Stimulated activated CD8-positive, alpha-beta memory T cell treated with anti-CD3 and anti-CD28 coated beads, Interleukin-4, amount 100 ng/mL, for 1 hour (primary cell): Measurements from ENCODE around the gene PGBD5.

ENCODE experiments used
- DNase-seq, 2 donors: peaks; one replicate each; pipeline ENCODE4 v3.0.0-alpha.2; 2020; ENCODE audit warnings: low read depth in 2 of 2, low spot score in 1 of 2

The PGBD5 gene

GRCh38 chr1:230326971-230327891, 98.9 kb downstream of the PGBD5 start:
- DNase-seq, result no peak

GRCh38 chr1:230323686-230324085, 102.4 kb downstream of the PGBD5 start:
- DNase-seq, result no peak

GRCh38 chr1:230322967-230323547, 103.1 kb downstream of the PGBD5 start:
- no peak for DNase-seq

GRCh38 chr1:230322421-230322756, 103.7 kb downstream of the PGBD5 start:
- no peak for DNase-seq

- no peak for DNase-seq
Measured at GRCh38 chr1:230321741-230322420, 104.3 kb downstream of the PGBD5 start.

GRCh38 chr1:230321341-230321740, 104.8 kb downstream of the PGBD5 start:
- no peak for DNase-seq

- no peak for DNase-seq
Measured at GRCh38 chr1:230320804-230321203, 105.3 kb downstream of the PGBD5 start.

- no peak for DNase-seq
Measured at GRCh38 chr1:230319014-230319747, 107.0 kb downstream of the PGBD5 start.

- DNase-seq, result no peak
Measured at GRCh38 chr1:230317823-230318819, 108.0 kb downstream of the PGBD5 start.

GRCh38 chr1:230316864-230317745, 109.0 kb downstream of the PGBD5 start:
- no peak for DNase-seq

- no peak for DNase-seq
Measured at GRCh38 chr1:230315099-230315498, 111.0 kb downstream of the PGBD5 start.

- no peak for DNase-seq
Measured at GRCh38 chr1:230314142-230314470, 112.0 kb downstream of the PGBD5 start.

- no peak for DNase-seq
Measured at GRCh38 chr1:230313453-230314141, 112.5 kb downstream of the PGBD5 start.

GRCh38 chr1:230312676-230313075, 113.5 kb downstream of the PGBD5 start:
- no peak for DNase-seq

GRCh38 chr1:230310381-230311163, 115.6 kb downstream of the PGBD5 start:
- DNase-seq, result peak; percentile 21 to 32

GRCh38 chr1:230309646-230310177, 116.4 kb downstream of the PGBD5 start:
- no peak for DNase-seq

GRCh38 chr1:230308821-230309220, 117.3 kb downstream of the PGBD5 start:
- DNase-seq, result no peak

GRCh38 chr1:230308039-230308438, 118.1 kb downstream of the PGBD5 start:
- no peak for DNase-seq
